H1 (cell line): Measurements from ENCODE around the gene MPDZ. TPM values are rescaled to one million over a fixed set of nuclear protein-coding genes. Genes with fewer than 3 reads are reported as not detected.

Source experiments
- CTCF ChIA-PET: fragments of 300-600 bp; sonication (Branson Sonifier 250); formaldehyde crosslinking; loops from one replicate; lab custom pipeline; 2021; ENCODE audit not compliant: partially characterized antibody; lab: Charles Lee
- POLR2A ChIA-PET: fragments of 300-600 bp; sonication (Branson Sonifier 250); formaldehyde crosslinking; loops from one replicate; lab custom pipeline; 2021; ENCODE audit warnings: inconsistent platforms; ENCODE audit not compliant: partially characterized antibody; lab: Charles Lee
- DNase-seq, 2 experiments: peaks; one replicate each; pipeline versions ENCODE4 v3.0.0 to v3.0.0-alpha.2; 2010 to 2022; ENCODE audit warnings: low spot score in 2 of 2, low read depth in 1 of 2, mixed read lengths in 1 of 2
- FAIRE-seq: peaks from 2 replicates; lab custom pipeline; 2011; peaks lifted over from hg19 to GRCh38; lab: Jason Lieb, UNC
- H2AFZ ChIP-seq: 2 replicates; pipeline ENCODE4 v1.8.1; 2012; ENCODE audit warnings: low read length, inconsistent platforms
- H2AK5ac ChIP-seq: 2 replicates; pipeline ENCODE4 v1.6.1; 2013; ENCODE audit warnings: low read depth, low read length
- H2BK120ac ChIP-seq: replicated peaks from 2 replicates; pipeline ENCODE3; 2013; ENCODE audit warnings: low read depth, low read length, inconsistent platforms
- H2BK12ac ChIP-seq: 2 replicates; pipeline ENCODE4 v1.6.1; 2013; ENCODE audit warnings: low read depth, low read length
- H2BK15ac ChIP-seq: 2 replicates; pipeline ENCODE4 v1.6.1; 2013; ENCODE audit warnings: low read length
- H2BK20ac ChIP-seq: 2 replicates; pipeline ENCODE4 v1.6.1; 2013; ENCODE audit warnings: low read length
- H2BK5ac ChIP-seq: 2 replicates; pipeline ENCODE4 v1.6.1; 2013; ENCODE audit warnings: low read depth, low read length
- H3K14ac ChIP-seq: 2 replicates; pipeline ENCODE4 v1.6.1; 2013; ENCODE audit warnings: inconsistent platforms; ENCODE audit not compliant: insufficient read length
- H3K18ac ChIP-seq: 2 replicates; pipeline ENCODE4 v1.6.1; 2013; ENCODE audit warnings: low read length; ENCODE audit errors: extremely low read depth
- H3K23ac ChIP-seq: 2 replicates; pipeline ENCODE4 v1.6.1; 2013; ENCODE audit warnings: inconsistent platforms; ENCODE audit not compliant: insufficient read length
- H3K23me2 ChIP-seq: 2 replicates; pipeline ENCODE4 v1.6.1; 2013; ENCODE audit warnings: low read depth, low read length
- H3K27ac ChIP-seq: 2 replicates; pipeline ENCODE4 v1.6.1; 2011; ENCODE audit warnings: low read depth, low read length, inconsistent platforms
- H3K27me3 ChIP-seq, 4 experiments: replicated peaks in 1 of 4; 1 replicate in 1 of 4; 2 replicates in 3 of 4; pipeline versions ENCODE4 v1.6.1 to v1.8.1; 2011 to 2013; ENCODE audit warnings: low read length in 3 of 4, mild to moderate bottlenecking in 3 of 4, inconsistent platforms in 2 of 4, mixed read lengths in 2 of 4, moderate library complexity in 1 of 4; ENCODE audit not compliant: control insufficient read depth in 3 of 4, insufficient read depth in 3 of 4; ENCODE audit errors: extremely low read depth in 1 of 4
- H3K36me3 ChIP-seq, 4 experiments: 2 replicates each; pipeline versions ENCODE4 v1.6.1 to v1.8.1; 2011 to 2013; ENCODE audit warnings: mild to moderate bottlenecking in 4 of 4, low read length in 3 of 4, moderate library complexity in 2 of 4, control low read depth in 1 of 4, inconsistent platforms in 1 of 4; ENCODE audit not compliant: insufficient read depth in 4 of 4, control insufficient read depth in 2 of 4
- H3K4ac ChIP-seq: replicated peaks from 2 replicates; pipeline ENCODE3; 2013; ENCODE audit warnings: low read length, low read depth, mixed read lengths, inconsistent platforms; ENCODE audit not compliant: insufficient read length
- H3K4me1 ChIP-seq, 4 experiments: replicated peaks in 1 of 4; 1 replicate in 1 of 4; 2 replicates in 3 of 4; pipeline versions ENCODE4 v1.6.1 to v1.8.1; 2011 to 2013; ENCODE audit warnings: low read length in 3 of 4, inconsistent platforms in 2 of 4, mixed read lengths in 1 of 4; ENCODE audit not compliant: insufficient read depth in 4 of 4, control insufficient read depth in 3 of 4
- H3K4me2 ChIP-seq, 2 experiments: 2 replicates each; pipeline versions ENCODE4 v1.6.1 to v1.8.1; 2011 to 2013; ENCODE audit warnings: low read depth in 2 of 2, low read length in 2 of 2, control low read depth in 1 of 2, inconsistent platforms in 1 of 2, mild to moderate bottlenecking in 1 of 2; ENCODE audit not compliant: insufficient read depth in 1 of 2
- H3K4me3 ChIP-seq, 4 experiments: fragments of 200-600, 300-600 bp in 1 of 4; sonication (generic), shearing (Covaris generic), sonication (Bioruptor Twin) in 1 of 4; 2 replicates each; pipeline versions ENCODE4 v1.5.1 to v1.8.1; 2011 to 2016; ENCODE audit warnings: low read length in 4 of 4, low read depth in 3 of 4, control low read depth in 2 of 4, inconsistent platforms in 2 of 4, mild to moderate bottlenecking in 2 of 4, mixed read lengths in 1 of 4, moderate library complexity in 1 of 4; ENCODE audit not compliant: insufficient read depth in 2 of 4; ENCODE audit errors: extremely low read depth in 1 of 4
- H3K56ac ChIP-seq: replicated peaks from 2 replicates; pipeline ENCODE3; 2013; ENCODE audit warnings: low read depth, mild to moderate bottlenecking, mixed read lengths, low read length, inconsistent platforms; ENCODE audit not compliant: insufficient read length
- H3K79me1 ChIP-seq: 2 replicates; pipeline ENCODE4 v1.6.1; 2013; ENCODE audit warnings: low read depth, low read length, control low read depth
- H3K79me2 ChIP-seq, 2 experiments: 2 replicates each; pipeline versions ENCODE4 v1.6.1 to v1.8.1; 2012 to 2013; ENCODE audit warnings: low read length in 2 of 2, mild to moderate bottlenecking in 2 of 2, inconsistent platforms in 1 of 2; ENCODE audit not compliant: insufficient read depth in 2 of 2, control insufficient read depth in 1 of 2
- H3K9ac ChIP-seq, 4 experiments: replicated peaks in 1 of 4; 1 replicate in 1 of 4; 2 replicates in 3 of 4; pipeline versions ENCODE4 v1.6.1 to v1.8.1; 2011 to 2013; ENCODE audit warnings: low read depth in 3 of 4, low read length in 3 of 4, control low read depth in 2 of 4, mild to moderate bottlenecking in 2 of 4, moderate library complexity in 2 of 4, inconsistent platforms in 1 of 4; ENCODE audit errors: extremely low read depth in 1 of 4
- H3K9me3 ChIP-seq, 2 experiments: 2 replicates each; pipeline versions ENCODE4 v1.6.1 to v1.8.1; 2012 to 2013; ENCODE audit warnings: mild to moderate bottlenecking in 2 of 2, moderate library complexity in 2 of 2, control low read depth in 1 of 2, inconsistent platforms in 1 of 2, low read depth in 1 of 2, low read length in 1 of 2, mixed read lengths in 1 of 2; ENCODE audit not compliant: insufficient read depth in 2 of 2
- H4K20me1 ChIP-seq, 2 experiments: replicated peaks in 1 of 2; 2 replicates each; pipeline versions ENCODE3 to v1.8.1; 2011 to 2013; ENCODE audit warnings: inconsistent platforms in 2 of 2, low read length in 2 of 2, mild to moderate bottlenecking in 1 of 2; ENCODE audit not compliant: insufficient read depth in 2 of 2, control insufficient read depth in 1 of 2
- H4K5ac ChIP-seq: 2 replicates; pipeline ENCODE4 v1.6.1; 2013; ENCODE audit warnings: low read length, low read depth, mixed read lengths, inconsistent platforms; ENCODE audit not compliant: insufficient read length
- H4K8ac ChIP-seq: 2 replicates; pipeline ENCODE4 v1.8.0; 2013; ENCODE audit warnings: mild to moderate bottlenecking, moderate library complexity, low read length, inconsistent platforms; ENCODE audit not compliant: insufficient read depth; ENCODE audit errors: extremely low read depth
- H4K91ac ChIP-seq: replicated peaks from 2 replicates; pipeline ENCODE3; 2013; ENCODE audit warnings: low read length, mixed read lengths, inconsistent platforms; ENCODE audit not compliant: insufficient read length
- BACH1 ChIP-seq: IDR thresholded peaks from 2 replicates; pipeline ENCODE4 v1.6.1; 2012; ENCODE audit warnings: low read length, improper control_type of control experiment
- BRCA1 ChIP-seq: IDR thresholded peaks from 2 replicates; pipeline ENCODE4 v1.6.1; 2012; ENCODE audit warnings: low read depth, low read length, improper control_type of control experiment
- SIX5 ChIP-seq: IDR thresholded peaks from 2 replicates; pipeline ENCODE4 v1.6.1; 2011; ENCODE audit warnings: mild to moderate bottlenecking, low read depth, low read length
- WGBS, 2 experiments: shearing (Covaris generic) in 1 of 2; methylation state at CpG; one replicate each; pipeline versions ENCODE4 v1.1.6 to v1.1.7; 2013 to 2015; ENCODE audit warnings: low lambda C conversion rate in 2 of 2, mixed read lengths in 2 of 2, inconsistent platforms in 1 of 2, low coverage in 1 of 2, missing lambda C conversion rate in 1 of 2; ENCODE audit not compliant: insufficient replicate concordance in 2 of 2, insufficient coverage in 1 of 2, insufficient read length in 1 of 2; ENCODE audit errors: extremely low coverage in 1 of 2, missing lambda C conversion rate in 1 of 2; 5-methylcytosine and 5-hydroxymethylcytosine counted together
- polyA plus RNA-seq, 7 experiments: library from polyadenylated mRNA; depleted of rRNA in 3 of 7; stranded (reverse) in 5 of 7; unstranded in 2 of 7; fragments of >200 nt in 5 of 7; fragments of 200-250 nt in 2 of 7; gene quantifications; 1 replicate in 5 of 7; 2 replicates in 1 of 7; 4 replicates in 1 of 7; pipeline versions ENCODE4 v1.2.1 to v1.2.3, GENCODE V29; 2011 to 2013; ENCODE audit warnings: missing spikeins in 2 of 7, mixed read lengths in 2 of 7
- total RNA-seq: library from RNA; stranded (reverse); fragmentation: NEBNext Ultra II Directional; extraction: Animal tissue kit (Norgen Biotek cat#: 25700); gene quantifications from 2 replicates; pipeline ENCODE4 v1.2.1, GENCODE V29; 2021

Gene MPDZ
- total and polyA plus RNA-seq, 2 of the 8 experiments (the other 6 are each of a cell fraction or from before 2014, with no cell fraction given), result 14.6 to 39.4 TPM

DNA sequence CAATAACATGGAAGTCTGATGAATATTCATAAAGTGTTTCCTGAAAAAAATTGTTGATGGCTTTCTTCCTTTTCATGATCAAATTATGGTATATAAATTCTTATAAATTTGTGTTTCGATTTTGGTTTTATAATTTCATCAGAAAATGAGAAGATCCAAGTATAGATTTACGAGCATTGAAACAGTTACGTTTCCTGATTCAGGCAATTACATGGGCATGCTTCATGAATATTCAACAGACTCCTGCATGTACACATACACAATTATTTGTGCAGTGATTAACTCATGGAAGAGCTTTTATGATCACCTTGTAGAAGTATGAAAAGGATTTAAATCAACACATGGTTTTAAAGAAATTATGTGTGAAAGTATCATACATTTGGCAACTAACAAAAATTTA lies 136.7 kb downstream of the MPDZ start:
- FAIRE-seq (no peak), DNase-seq (no peak)
- Histone ChIP-seq H2BK15ac (no peak overlapping the region), H3K4ac (no peak overlapping the region), H3K14ac (no peak overlapping the region), H3K79me2 (no peaks in the 10 kb centered on the region), H3K9me3 (no peaks in the 10 kb centered on the region), H2AFZ (no peak overlapping the region), H2BK120ac (no peak overlapping the region), H4K91ac (no peak overlapping the region), H3K36me3 (peaks cover 0 to 13% (median 0%) of the 10 kb centered on the region in 4 experiments; a peak in 3 of 8 replicates), H3K23ac (no peak overlapping the region), H3K23me2 (no peaks in the 10 kb centered on the region), H3K27ac (no peak overlapping the region), H3K56ac (no peak overlapping the region), H4K8ac (no peak overlapping the region), H4K5ac (no peak overlapping the region), H3K4me3 (no peak overlapping the region), H3K79me1 (no peaks in the 10 kb centered on the region), H3K4me2 (no peak overlapping the region), H2BK12ac (no peak overlapping the region), H3K4me1 (peaks cover 0 to 11% (median 6%) of the 10 kb centered on the region in 4 experiments; a peak in 4 of 7 replicates), H2BK5ac (no peak overlapping the region), H2AK5ac (no peak overlapping the region), H4K20me1 (no peaks in the 10 kb centered on the region), H3K27me3 (no peaks in the 10 kb centered on the region), H3K18ac (no peak overlapping the region), H3K9ac (no peak overlapping the region), H2BK20ac (no peak overlapping the region)
- TF ChIP-seq BRCA1 (no peak), SIX5 (no peak), BACH1 (no peak)
- POLR2A ChIA-PET, result interaction anchor here (0.6 kb wide), 1 partner anchor 1550 kb away, joined by 3 read pairs; the partner anchor contains the start of gene ZDHHC21
- CTCF ChIA-PET, result no interaction called here
- WGBS, 2 experiments, result 91% methylated on average over 3 of the region's 3 CpGs; no CpG with 5 or more reads in 1 of the 2 experiments
